Measurements from ENCODE around the gene TPGS1.

Gene TPGS1

GRCh38 chr19:495402-496111 is 11.7 kb upstream of the TPGS1 start:
- no peak for DNase-seq (ENCODE audit: low read depth, low spot score)

GRCh38 chr19:496112-496665 is 11.1 kb upstream of the TPGS1 start, which contains the start of gene MADCAM1:
TSS of gene MADCAM1 (plus strand) at chr19:496486. CDS start at chr19:496500, 14 bp downstream.
- no peak for DNase-seq (ENCODE audit: low read depth, low spot score)

GRCh38 chr19:496986-497385 is 10.3 kb upstream of the TPGS1 start:
- no peak for DNase-seq (ENCODE audit: low read depth, low spot score)

GRCh38 chr19:497491-497868 is 9.8 kb upstream of the TPGS1 start:
- DNase-seq (ENCODE audit: low read depth, low spot score), result no peak

GRCh38 chr19:497869-498510 is 9.3 kb upstream of the TPGS1 start:
- no peak for DNase-seq (ENCODE audit: low read depth, low spot score)

GRCh38 chr19:498511-498891 is 8.8 kb upstream of the TPGS1 start:
- no peak for DNase-seq (ENCODE audit: low read depth, low spot score)

GRCh38 chr19:498977-499623 is 8.2 kb upstream of the TPGS1 start:
- no peak for DNase-seq (ENCODE audit: low read depth, low spot score)

GRCh38 chr19:501646-502045 is 5.7 kb upstream of the TPGS1 start:
- DNase-seq (ENCODE audit: low read depth, low spot score), result no peak

- no peak for DNase-seq (ENCODE audit: low read depth, low spot score)
These were observed 2.7 kb upstream of the TPGS1 start for GRCh38 chr19:504616-505015.

- peak; percentile 93 for DNase-seq (ENCODE audit: low read depth, low spot score)
These were observed 652 bp upstream of the TPGS1 start for GRCh38 chr19:506404-507285.

- no peak for DNase-seq (ENCODE audit: low read depth, low spot score)
These were observed 1.2 kb downstream of the TPGS1 start for GRCh38 chr19:508204-509150.

GRCh38 chr19:510606-511100 is 3.4 kb downstream of the TPGS1 start:
- DNase-seq (ENCODE audit: low read depth, low spot score), result peak; percentile 87

GRCh38 chr19:511101-511851 is 4.0 kb downstream of the TPGS1 start:
- DNase-seq (ENCODE audit: low read depth, low spot score), result peak; percentile 66

- no peak for DNase-seq (ENCODE audit: low read depth, low spot score)
These were observed 5.5 kb downstream of the TPGS1 start for GRCh38 chr19:512547-513365.

GRCh38 chr19:513368-514165 is 6.3 kb downstream of the TPGS1 start:
- DNase-seq (ENCODE audit: low read depth, low spot score), result no peak

GRCh38 chr19:514166-514663 is 6.9 kb downstream of the TPGS1 start:
- no peak for DNase-seq (ENCODE audit: low read depth, low spot score)

GRCh38 chr19:517721-518597 is 10.7 kb downstream of the TPGS1 start:
- DNase-seq (ENCODE audit: low read depth, low spot score), result no peak
